Measurements from ENCODE around the gene GALNT9. TPM values are rescaled to one million over a fixed set of nuclear protein-coding genes. Genes with fewer than 3 reads are reported as not detected.

Gene GALNT9
- total RNA-seq, 1 experiment from 2014 or later = 2.6 TPM

DNA sequence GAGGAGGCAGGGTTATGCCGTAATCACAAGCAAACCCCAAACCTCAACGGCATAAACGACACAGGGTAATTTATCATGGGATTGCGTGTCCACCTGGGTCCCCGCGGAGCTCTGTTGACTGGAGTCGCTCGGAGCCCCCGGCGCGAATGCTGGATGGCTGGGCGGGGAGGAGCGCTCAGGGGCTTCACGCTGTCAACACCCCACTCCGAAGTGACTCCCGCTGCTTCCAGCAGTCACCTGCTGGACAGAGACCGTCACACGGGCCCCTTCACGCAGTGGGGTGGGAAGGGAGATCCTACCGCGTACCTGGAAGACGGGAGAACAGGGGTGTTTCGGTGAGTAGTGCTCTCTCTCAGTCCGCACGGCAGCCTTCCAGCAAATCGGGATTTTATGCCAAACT, 4.4 kb upstream of the GALNT9 start:
- no peaks in the 10 kb centered on the region for H3K79me2 ChIP-seq (ENCODE audit: insufficient read depth, low read length)
- H3K9ac ChIP-seq (ENCODE audit: low read length) = no peak overlapping the region
- no peak overlapping the region for H3K4me2 ChIP-seq (ENCODE audit: low read length)
- CTCF ChIA-PET = no interaction called here
- no peak overlapping the region for H2AFZ ChIP-seq (ENCODE audit: low read depth, low read length, poor library complexity, severe bottlenecking)
- no peaks in the 10 kb centered on the region for H3K36me3 ChIP-seq (ENCODE audit: control insufficient read depth in 1 of 2, insufficient read depth in 2 of 2, low read length in 2 of 2)
- RAD21 ChIA-PET (ENCODE audit: low non-redundant PET in 1 of 2, low total read pairs in 2 of 2, uncharacterized antibody in 2 of 2, unreplicated experiment in 2 of 2) = no interaction called here
- BruUV-seq (replicated peaks) = no TSS peak
- POLR2A ChIA-PET = no interaction called here
- H3K9me2 ChIP-seq (ENCODE audit: insufficient read depth) = no peaks in the 10 kb centered on the region
- no peak for TF ChIP-seq JUND (IDR thresholded peaks at IDR 0.05)
- no peak for TF ChIP-seq FOSL1 (IDR thresholded peaks at IDR 0.05; ENCODE audit: low read depth)
- TF ChIP-seq, protein P1, sequence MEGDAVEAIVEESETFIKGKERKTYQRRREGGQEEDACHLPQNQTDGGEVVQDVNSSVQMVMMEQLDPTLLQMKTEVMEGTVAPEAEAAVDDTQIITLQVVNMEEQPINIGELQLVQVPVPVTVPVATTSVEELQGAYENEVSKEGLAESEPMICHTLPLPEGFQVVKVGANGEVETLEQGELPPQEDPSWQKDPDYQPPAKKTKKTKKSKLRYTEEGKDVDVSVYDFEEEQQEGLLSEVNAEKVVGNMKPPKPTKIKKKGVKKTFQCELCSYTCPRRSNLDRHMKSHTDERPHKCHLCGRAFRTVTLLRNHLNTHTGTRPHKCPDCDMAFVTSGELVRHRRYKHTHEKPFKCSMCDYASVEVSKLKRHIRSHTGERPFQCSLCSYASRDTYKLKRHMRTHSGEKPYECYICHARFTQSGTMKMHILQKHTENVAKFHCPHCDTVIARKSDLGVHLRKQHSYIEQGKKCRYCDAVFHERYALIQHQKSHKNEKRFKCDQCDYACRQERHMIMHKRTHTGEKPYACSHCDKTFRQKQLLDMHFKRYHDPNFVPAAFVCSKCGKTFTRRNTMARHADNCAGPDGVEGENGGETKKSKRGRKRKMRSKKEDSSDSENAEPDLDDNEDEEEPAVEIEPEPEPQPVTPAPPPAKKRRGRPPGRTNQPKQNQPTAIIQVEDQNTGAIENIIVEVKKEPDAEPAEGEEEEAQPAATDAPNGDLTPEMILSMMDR (IDR thresholded peaks at IDR 0.05 in 2 of 3, conservative IDR thresholded peaks at IDR 0.05 in 1 of 3; ENCODE audit: borderline replicate concordance in 1 of 3, insufficient read depth in 1 of 3, low read depth in 2 of 3, low read length in 2 of 3) = no peak
- no peak for TF ChIP-seq TCF7L2 (IDR thresholded peaks at IDR 0.05; ENCODE audit: borderline replicate concordance, extremely low read depth, insufficient read depth, insufficient read length)
- TF ChIP-seq ZNF274 (IDR thresholded peaks at IDR 0.05; ENCODE audit: low read depth, low read length) = no peak
- no peak for TF ChIP-seq RAD21 (IDR thresholded peaks at IDR 0.05; ENCODE audit: low read depth)
- no peak for TF ChIP-seq ATF3 (IDR thresholded peaks at IDR 0.05)
- no peak for TF ChIP-seq SRF (IDR thresholded peaks at IDR 0.05; ENCODE audit: low read depth)
- no peak for TF ChIP-seq EZH2phosphoT487 (IDR thresholded peaks at IDR 0.05; ENCODE audit: borderline replicate concordance)
- TF ChIP-seq YY1 (IDR thresholded peaks at IDR 0.05; ENCODE audit: extremely low read depth, insufficient replicate concordance, low read depth, low read length) = no peak
- no peak for TF ChIP-seq EGR1 (IDR thresholded peaks at IDR 0.05; ENCODE audit: low read depth)
- no peak for TF ChIP-seq MAX (IDR thresholded peaks at IDR 0.05)
- TF ChIP-seq POLR2A (IDR thresholded peaks at IDR 0.05; ENCODE audit: borderline replicate concordance, extremely low read depth, insufficient read depth, insufficient read length) = no peak
- TF ChIP-seq SP1 (IDR thresholded peaks at IDR 0.05; ENCODE audit: low read depth) = no peak
- no peak for TF ChIP-seq POLR2AphosphoS5 (IDR thresholded peaks at IDR 0.05; ENCODE audit: low read depth, low read length)
- TF ChIP-seq CBX3 (IDR thresholded peaks at IDR 0.05; ENCODE audit: low read depth) = no peak
- TF ChIP-seq CEBPB (IDR thresholded peaks at IDR 0.05; ENCODE audit: low read depth) = no peak
- H3K27me3 ChIP-seq (ENCODE audit: insufficient read depth, low read length) = no peaks in the 10 kb centered on the region
- H4K20me1 ChIP-seq (ENCODE audit: insufficient read depth) = no peaks in the 10 kb centered on the region
- no peak overlapping the region for H3K27ac ChIP-seq (ENCODE audit: low read depth, low read length)
- H3K4me3 ChIP-seq (replicated peaks in 1 of 2; ENCODE audit: low read depth in 1 of 2, low read length in 2 of 2) = no peak overlapping the region
- intact Hi-C loops (cut with micrococcal nuclease) = no loop called here
- H3K9me3 ChIP-seq (ENCODE audit: control insufficient read depth in 1 of 2, insufficient read depth in 1 of 2, low read depth in 1 of 2, low read length in 2 of 2) = no peaks in the 10 kb centered on the region
- ATAC-seq (no peak), DNase-seq (ENCODE audit: low read depth, low spot score) (no peak)
- H3K4me1 ChIP-seq (ENCODE audit: control insufficient read depth in 1 of 2, insufficient read depth in 2 of 2, low read length in 2 of 2) = no peaks in the 10 kb centered on the region

All from HCT116 (cell line).